Measurements from ENCODE around the gene TEX19.

TEX19 gene

DNA sequence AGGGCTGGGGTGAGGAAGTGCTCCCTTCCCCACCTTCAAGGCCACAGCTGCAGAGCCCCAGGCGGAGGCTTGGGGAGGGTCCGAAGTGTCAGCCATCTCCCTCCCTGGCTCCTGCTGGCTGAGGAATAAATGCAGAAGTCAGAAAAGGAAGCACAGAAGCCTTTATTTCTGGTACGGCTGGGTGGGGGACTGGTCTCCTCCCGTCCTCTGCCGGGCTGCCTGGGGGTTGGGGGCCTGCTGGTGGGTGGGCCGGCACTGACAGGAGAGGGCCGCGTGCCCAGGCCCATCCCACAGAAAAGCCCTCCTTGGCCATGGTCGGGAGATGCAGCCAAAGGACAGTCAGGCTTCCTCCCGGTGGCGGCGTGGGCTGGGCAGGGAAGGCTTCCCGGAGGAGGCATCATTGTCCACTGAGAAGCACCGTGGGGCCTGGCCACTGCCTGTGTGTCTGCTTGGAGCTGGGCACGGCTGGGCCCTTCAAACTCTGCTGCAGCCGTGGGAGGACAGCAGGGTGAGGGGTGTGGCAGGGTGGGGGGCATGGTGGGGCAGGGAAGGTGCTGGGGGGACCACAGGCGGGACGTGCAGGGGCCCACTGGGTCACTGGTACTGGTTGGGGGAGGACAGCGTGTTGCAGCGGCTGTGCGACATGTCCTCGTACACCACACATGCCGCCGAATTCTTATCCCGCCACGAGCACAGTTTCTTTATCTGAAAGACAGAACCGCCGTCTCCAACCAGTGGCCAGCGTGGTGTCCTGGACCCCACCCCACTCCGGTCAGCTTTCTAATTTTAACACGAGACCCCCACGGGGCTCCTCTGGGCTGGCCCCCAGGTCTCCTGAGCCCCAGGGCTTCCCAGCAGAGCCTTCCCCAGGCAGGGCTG is 44.1 kb upstream of the TEX19 start:
- no peak overlapping the region for H3K27ac ChIP-seq
- TF ChIP-seq, protein P1, sequence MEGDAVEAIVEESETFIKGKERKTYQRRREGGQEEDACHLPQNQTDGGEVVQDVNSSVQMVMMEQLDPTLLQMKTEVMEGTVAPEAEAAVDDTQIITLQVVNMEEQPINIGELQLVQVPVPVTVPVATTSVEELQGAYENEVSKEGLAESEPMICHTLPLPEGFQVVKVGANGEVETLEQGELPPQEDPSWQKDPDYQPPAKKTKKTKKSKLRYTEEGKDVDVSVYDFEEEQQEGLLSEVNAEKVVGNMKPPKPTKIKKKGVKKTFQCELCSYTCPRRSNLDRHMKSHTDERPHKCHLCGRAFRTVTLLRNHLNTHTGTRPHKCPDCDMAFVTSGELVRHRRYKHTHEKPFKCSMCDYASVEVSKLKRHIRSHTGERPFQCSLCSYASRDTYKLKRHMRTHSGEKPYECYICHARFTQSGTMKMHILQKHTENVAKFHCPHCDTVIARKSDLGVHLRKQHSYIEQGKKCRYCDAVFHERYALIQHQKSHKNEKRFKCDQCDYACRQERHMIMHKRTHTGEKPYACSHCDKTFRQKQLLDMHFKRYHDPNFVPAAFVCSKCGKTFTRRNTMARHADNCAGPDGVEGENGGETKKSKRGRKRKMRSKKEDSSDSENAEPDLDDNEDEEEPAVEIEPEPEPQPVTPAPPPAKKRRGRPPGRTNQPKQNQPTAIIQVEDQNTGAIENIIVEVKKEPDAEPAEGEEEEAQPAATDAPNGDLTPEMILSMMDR (conservative IDR thresholded peaks at IDR 0.05), result no peak

GRCh38 chr17:82315703-82316358 is 43.2 kb upstream of the TEX19 start:
- TF ChIP-seq, protein P1 (conservative IDR thresholded peaks at IDR 0.05), result no peak
- no peak overlapping the region for H3K27ac ChIP-seq

GRCh38 chr17:82316651-82317393 is 42.2 kb upstream of the TEX19 start:
- H3K27ac ChIP-seq, result no peak overlapping the region
- TF ChIP-seq, protein P1 (conservative IDR thresholded peaks at IDR 0.05), result no peak

- no peak within 1 kb of the TSS for H3K27ac ChIP-seq
Measured at GRCh38 chr17:82317394-82318168, 41.5 kb upstream of the TEX19 start, which contains the start of gene CD7. Gene CD7 (minus strand): TSS chr17:82317608. CDS start chr17:82317495, 113 bp downstream.

GRCh38 chr17:82318169-82318498 is 40.9 kb upstream of the TEX19 start:
- H3K27ac ChIP-seq, result no peak overlapping the region
- TF ChIP-seq, protein P1 (conservative IDR thresholded peaks at IDR 0.05), result no peak

More at GRCh38 chr17:82317394-82318168, 41.5 kb upstream of the TEX19 start, which contains the start of gene CD7:
- TF ChIP-seq, protein P1 (conservative IDR thresholded peaks at IDR 0.05), result no peak

GRCh38 chr17:82318772-82319606 is 40.1 kb upstream of the TEX19 start:
- TF ChIP-seq, protein P1 (conservative IDR thresholded peaks at IDR 0.05), result no peak
- H3K27ac ChIP-seq, result no peak overlapping the region

Data from VCaP (cell line).